K562 (cell line): ENCODE measurements around the gene NCDN. TPM values are rescaled to one million over a fixed set of nuclear protein-coding genes. Genes with fewer than 3 reads are reported as not detected.

ENCODE experiments used
- CEBPG ChIP-seq, 3 experiments: fragments of 200-800 bp in 1 of 3; sonication (Bioruptor generic) in 1 of 3; sonication (generic) in 1 of 3; formaldehyde crosslinking in 1 of 3; IDR thresholded peaks in 2 of 3; conservative IDR thresholded peaks in 1 of 3; 2 replicates each; pipeline versions ENCODE4 v1.6.1 to v1.8.0; 2016 to 2022; ENCODE audit warnings: missing compliant biosample characterization in 2 of 3, missing genetic modification characterization in 2 of 3, mild to moderate bottlenecking in 1 of 3, missing genetic modification reagents in 1 of 3
- CHD2 ChIP-seq: IDR thresholded peaks from 2 replicates; pipeline ENCODE4 v1.6.1; 2011; ENCODE audit warnings: low read depth, low read length
- EHMT2 ChIP-seq: fragments of 450-650 bp; IDR thresholded peaks from 2 replicates; pipeline ENCODE4 v1.6.1; 2018; ENCODE audit warnings: antibody characterized with exemption
- RAD21 ChIP-seq, 2 experiments: fragments of 250-450 bp in 1 of 2; fragments of 450-650 bp in 1 of 2; sonication (Bioruptor Pico) in 1 of 2; formaldehyde crosslinking in 1 of 2; IDR thresholded peaks in 1 of 2; conservative IDR thresholded peaks in 1 of 2; 2 replicates each; pipeline versions ENCODE4 v1.4.0 to v1.8.0; 2020 to 2022; ENCODE audit warnings: mild to moderate bottlenecking in 2 of 2, moderate library complexity in 1 of 2
- RBM39 ChIP-seq: fragments of 200-400 bp; formaldehyde crosslinking; optimal IDR thresholded peaks from 2 replicates; pipeline ENCODE3; 2018; ENCODE audit warnings: low read depth, low read length
- RCOR1 ChIP-seq, 2 experiments: IDR thresholded peaks; 2 replicates each; pipeline ENCODE4 v1.6.1; 2012; ENCODE audit warnings: low read depth in 2 of 2, low read length in 2 of 2, borderline replicate concordance in 1 of 2, improper control_type of control experiment in 1 of 2
- RFX5 ChIP-seq: IDR thresholded peaks from 2 replicates; pipeline ENCODE4 v1.6.1; 2011; ENCODE audit warnings: low read depth, mild to moderate bottlenecking, improper control_type of control experiment, low read length
- SAFB2 ChIP-seq: fragments of 200-400 bp; formaldehyde crosslinking; IDR thresholded peaks from 2 replicates; pipeline ENCODE4 v1.6.1; 2018; ENCODE audit warnings: borderline replicate concordance, low read length, low read depth, moderate library complexity; ENCODE audit not compliant: severe bottlenecking
- SMAD1 ChIP-seq: fragments of 150-350 bp; IDR thresholded peaks from 2 replicates; pipeline ENCODE4 v1.6.1; 2014; ENCODE audit warnings: low read length, low read depth; ENCODE audit not compliant: partially characterized antibody
- SMC3 ChIP-seq: conservative IDR thresholded peaks from 2 replicates; pipeline ENCODE4 v1.6.1; 2011; ENCODE audit warnings: low read depth, low read length, improper control_type of control experiment; ENCODE audit not compliant: insufficient read depth
- TAF15 ChIP-seq: fragments of 200-400 bp; formaldehyde crosslinking; IDR thresholded peaks from 2 replicates; pipeline ENCODE4 v1.6.1; 2017; ENCODE audit warnings: mild to moderate bottlenecking, low read depth, low read length, moderate library complexity
- ZNF347 ChIP-seq: fragments of 450-650 bp; formaldehyde crosslinking; IDR thresholded peaks from 2 replicates; pipeline ENCODE4 v1.4.0; 2020; ENCODE audit warnings: low read depth, mild to moderate bottlenecking, moderate library complexity
- ZNF75A ChIP-seq: fragments of 450-650 bp; formaldehyde crosslinking; IDR thresholded peaks from 2 replicates; pipeline ENCODE4 v1.4.0; 2020; ENCODE audit warnings: mild to moderate bottlenecking
- polyA plus RNA-seq, 8 experiments: library from polyadenylated mRNA; depleted of rRNA in 4 of 8; stranded (reverse) in 5 of 8; unstranded in 3 of 8; fragments of >200 nt; fragmentation: Nextera tagmentation in 2 of 8; fragmentation: Illumina TruSeq in 1 of 8; extraction: Ambion mirVana in 2 of 8; extraction: Trizol in 1 of 8; gene quantifications; 2 replicates each; pipeline versions ENCODE4 v1.2.1 to v1.2.3, GENCODE V29; 2011 to 2014; ENCODE audit warnings: inconsistent platforms in 1 of 8, missing spikeins in 1 of 8
- total RNA-seq, 7 experiments: library from RNA; depleted of rRNA in 6 of 7; stranded (reverse); fragments of >200 nt in 6 of 7; fragmentation: Illumina TruSeq in 2 of 7; extraction: Trizol in 2 of 7; gene quantifications; 2 replicates each; pipeline versions ENCODE4 v1.2.1 to v1.2.3, GENCODE V29; 2011 to 2021; ENCODE audit warnings: low replicate concordance in 1 of 7
- TF ChIP-seq, protein P1 (sequence below): fragments of 450-650 bp; IDR thresholded peaks from 2 replicates; pipeline ENCODE4 v1.6.1; 2016; ENCODE audit warnings: mild to moderate bottlenecking, moderate library complexity
- TF ChIP-seq, protein P2 (sequence below), 3 experiments: IDR thresholded peaks in 2 of 3; conservative IDR thresholded peaks in 1 of 3; 2 replicates each; pipeline ENCODE4 v1.5.1; 2011 to 2012; ENCODE audit warnings: low read length in 3 of 3, mild to moderate bottlenecking in 3 of 3, control low read depth in 2 of 3, improper control_type of control experiment in 1 of 3, inconsistent platforms in 1 of 3, low read depth in 1 of 3, mixed read lengths in 1 of 3, moderate library complexity in 1 of 3; ENCODE audit not compliant: insufficient read depth in 2 of 3

NCDN gene
- total and polyA plus RNA-seq, 9 of the 15 experiments (the other 6 are each of a cell fraction or from before 2014, with no cell fraction given) = 1.9 to 35.1 (median 10.7) TPM

DNA sequence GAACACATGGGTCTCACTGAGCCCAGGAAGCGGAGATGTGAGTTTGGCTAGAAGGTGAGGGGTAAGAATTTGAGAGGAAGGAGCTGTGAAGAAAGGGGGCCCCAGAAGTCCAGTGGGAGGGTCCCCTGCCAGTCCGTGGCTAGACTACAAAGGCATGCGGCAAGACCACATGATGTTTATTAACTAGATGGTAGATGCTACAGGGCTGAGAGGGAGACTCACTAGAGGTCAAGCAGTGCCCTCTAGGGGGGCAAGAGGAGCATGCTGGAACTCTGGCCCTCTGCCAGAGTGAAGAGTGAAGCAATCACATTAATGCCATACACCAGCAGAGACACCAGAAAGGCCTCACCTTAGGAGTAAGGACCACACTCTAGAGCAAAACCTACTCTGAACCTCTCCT, 12.6 kb upstream of the NCDN start (continued):
- TF ChIP-seq, protein P1, sequence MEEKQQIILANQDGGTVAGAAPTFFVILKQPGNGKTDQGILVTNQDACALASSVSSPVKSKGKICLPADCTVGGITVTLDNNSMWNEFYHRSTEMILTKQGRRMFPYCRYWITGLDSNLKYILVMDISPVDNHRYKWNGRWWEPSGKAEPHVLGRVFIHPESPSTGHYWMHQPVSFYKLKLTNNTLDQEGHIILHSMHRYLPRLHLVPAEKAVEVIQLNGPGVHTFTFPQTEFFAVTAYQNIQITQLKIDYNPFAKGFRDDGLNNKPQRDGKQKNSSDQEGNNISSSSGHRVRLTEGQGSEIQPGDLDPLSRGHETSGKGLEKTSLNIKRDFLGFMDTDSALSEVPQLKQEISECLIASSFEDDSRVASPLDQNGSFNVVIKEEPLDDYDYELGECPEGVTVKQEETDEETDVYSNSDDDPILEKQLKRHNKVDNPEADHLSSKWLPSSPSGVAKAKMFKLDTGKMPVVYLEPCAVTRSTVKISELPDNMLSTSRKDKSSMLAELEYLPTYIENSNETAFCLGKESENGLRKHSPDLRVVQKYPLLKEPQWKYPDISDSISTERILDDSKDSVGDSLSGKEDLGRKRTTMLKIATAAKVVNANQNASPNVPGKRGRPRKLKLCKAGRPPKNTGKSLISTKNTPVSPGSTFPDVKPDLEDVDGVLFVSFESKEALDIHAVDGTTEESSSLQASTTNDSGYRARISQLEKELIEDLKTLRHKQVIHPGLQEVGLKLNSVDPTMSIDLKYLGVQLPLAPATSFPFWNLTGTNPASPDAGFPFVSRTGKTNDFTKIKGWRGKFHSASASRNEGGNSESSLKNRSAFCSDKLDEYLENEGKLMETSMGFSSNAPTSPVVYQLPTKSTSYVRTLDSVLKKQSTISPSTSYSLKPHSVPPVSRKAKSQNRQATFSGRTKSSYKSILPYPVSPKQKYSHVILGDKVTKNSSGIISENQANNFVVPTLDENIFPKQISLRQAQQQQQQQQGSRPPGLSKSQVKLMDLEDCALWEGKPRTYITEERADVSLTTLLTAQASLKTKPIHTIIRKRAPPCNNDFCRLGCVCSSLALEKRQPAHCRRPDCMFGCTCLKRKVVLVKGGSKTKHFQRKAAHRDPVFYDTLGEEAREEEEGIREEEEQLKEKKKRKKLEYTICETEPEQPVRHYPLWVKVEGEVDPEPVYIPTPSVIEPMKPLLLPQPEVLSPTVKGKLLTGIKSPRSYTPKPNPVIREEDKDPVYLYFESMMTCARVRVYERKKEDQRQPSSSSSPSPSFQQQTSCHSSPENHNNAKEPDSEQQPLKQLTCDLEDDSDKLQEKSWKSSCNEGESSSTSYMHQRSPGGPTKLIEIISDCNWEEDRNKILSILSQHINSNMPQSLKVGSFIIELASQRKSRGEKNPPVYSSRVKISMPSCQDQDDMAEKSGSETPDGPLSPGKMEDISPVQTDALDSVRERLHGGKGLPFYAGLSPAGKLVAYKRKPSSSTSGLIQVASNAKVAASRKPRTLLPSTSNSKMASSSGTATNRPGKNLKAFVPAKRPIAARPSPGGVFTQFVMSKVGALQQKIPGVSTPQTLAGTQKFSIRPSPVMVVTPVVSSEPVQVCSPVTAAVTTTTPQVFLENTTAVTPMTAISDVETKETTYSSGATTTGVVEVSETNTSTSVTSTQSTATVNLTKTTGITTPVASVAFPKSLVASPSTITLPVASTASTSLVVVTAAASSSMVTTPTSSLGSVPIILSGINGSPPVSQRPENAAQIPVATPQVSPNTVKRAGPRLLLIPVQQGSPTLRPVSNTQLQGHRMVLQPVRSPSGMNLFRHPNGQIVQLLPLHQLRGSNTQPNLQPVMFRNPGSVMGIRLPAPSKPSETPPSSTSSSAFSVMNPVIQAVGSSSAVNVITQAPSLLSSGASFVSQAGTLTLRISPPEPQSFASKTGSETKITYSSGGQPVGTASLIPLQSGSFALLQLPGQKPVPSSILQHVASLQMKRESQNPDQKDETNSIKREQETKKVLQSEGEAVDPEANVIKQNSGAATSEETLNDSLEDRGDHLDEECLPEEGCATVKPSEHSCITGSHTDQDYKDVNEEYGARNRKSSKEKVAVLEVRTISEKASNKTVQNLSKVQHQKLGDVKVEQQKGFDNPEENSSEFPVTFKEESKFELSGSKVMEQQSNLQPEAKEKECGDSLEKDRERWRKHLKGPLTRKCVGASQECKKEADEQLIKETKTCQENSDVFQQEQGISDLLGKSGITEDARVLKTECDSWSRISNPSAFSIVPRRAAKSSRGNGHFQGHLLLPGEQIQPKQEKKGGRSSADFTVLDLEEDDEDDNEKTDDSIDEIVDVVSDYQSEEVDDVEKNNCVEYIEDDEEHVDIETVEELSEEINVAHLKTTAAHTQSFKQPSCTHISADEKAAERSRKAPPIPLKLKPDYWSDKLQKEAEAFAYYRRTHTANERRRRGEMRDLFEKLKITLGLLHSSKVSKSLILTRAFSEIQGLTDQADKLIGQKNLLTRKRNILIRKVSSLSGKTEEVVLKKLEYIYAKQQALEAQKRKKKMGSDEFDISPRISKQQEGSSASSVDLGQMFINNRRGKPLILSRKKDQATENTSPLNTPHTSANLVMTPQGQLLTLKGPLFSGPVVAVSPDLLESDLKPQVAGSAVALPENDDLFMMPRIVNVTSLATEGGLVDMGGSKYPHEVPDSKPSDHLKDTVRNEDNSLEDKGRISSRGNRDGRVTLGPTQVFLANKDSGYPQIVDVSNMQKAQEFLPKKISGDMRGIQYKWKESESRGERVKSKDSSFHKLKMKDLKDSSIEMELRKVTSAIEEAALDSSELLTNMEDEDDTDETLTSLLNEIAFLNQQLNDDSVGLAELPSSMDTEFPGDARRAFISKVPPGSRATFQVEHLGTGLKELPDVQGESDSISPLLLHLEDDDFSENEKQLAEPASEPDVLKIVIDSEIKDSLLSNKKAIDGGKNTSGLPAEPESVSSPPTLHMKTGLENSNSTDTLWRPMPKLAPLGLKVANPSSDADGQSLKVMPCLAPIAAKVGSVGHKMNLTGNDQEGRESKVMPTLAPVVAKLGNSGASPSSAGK = 0 out of 2 replicates have a peak, but pooled peaks have one; percentile 41
- TF ChIP-seq ZNF347 (CRISPR knock-in tag) = no peak
- TF ChIP-seq SMC3 = peak; percentile 82
- TF ChIP-seq TAF15 = no peak
- TF ChIP-seq CHD2 = no peak
- no peak for TF ChIP-seq ZNF75A (CRISPR knock-in tag)
- TF ChIP-seq RCOR1 (IDR thresholded peaks at IDR 0.05; ENCODE audit: borderline replicate concordance in 1 of 2, low read depth in 2 of 2, low read length in 2 of 2) = peak in 1 of 2 experiments; percentile 27; a peak in 1 of 4 replicates
- no peak for TF ChIP-seq EHMT2
- TF ChIP-seq, protein P2, sequence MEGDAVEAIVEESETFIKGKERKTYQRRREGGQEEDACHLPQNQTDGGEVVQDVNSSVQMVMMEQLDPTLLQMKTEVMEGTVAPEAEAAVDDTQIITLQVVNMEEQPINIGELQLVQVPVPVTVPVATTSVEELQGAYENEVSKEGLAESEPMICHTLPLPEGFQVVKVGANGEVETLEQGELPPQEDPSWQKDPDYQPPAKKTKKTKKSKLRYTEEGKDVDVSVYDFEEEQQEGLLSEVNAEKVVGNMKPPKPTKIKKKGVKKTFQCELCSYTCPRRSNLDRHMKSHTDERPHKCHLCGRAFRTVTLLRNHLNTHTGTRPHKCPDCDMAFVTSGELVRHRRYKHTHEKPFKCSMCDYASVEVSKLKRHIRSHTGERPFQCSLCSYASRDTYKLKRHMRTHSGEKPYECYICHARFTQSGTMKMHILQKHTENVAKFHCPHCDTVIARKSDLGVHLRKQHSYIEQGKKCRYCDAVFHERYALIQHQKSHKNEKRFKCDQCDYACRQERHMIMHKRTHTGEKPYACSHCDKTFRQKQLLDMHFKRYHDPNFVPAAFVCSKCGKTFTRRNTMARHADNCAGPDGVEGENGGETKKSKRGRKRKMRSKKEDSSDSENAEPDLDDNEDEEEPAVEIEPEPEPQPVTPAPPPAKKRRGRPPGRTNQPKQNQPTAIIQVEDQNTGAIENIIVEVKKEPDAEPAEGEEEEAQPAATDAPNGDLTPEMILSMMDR (IDR thresholded peaks at IDR 0.05 in 2 of 3, conservative IDR thresholded peaks at IDR 0.05 in 1 of 3; ENCODE audit: insufficient read depth in 2 of 3, low read depth in 1 of 3, low read length in 3 of 3) = peak; percentile 79 to 92 (median 84)
- TF ChIP-seq RBM39 = peak; percentile 30
- no peak for TF ChIP-seq RFX5
- TF ChIP-seq CEBPG (CRISPR knock-in tag; IDR thresholded peaks at IDR 0.05) = peak; percentile 93
- peak; percentile 87 to 93 for TF ChIP-seq CEBPG (tag; conservative IDR thresholded peaks at IDR 0.05 in 1 of 2, IDR thresholded peaks at IDR 0.05 in 1 of 2)
- TF ChIP-seq RAD21 (CRISPR knock-in tag; conservative IDR thresholded peaks at IDR 0.05 in 1 of 2, IDR thresholded peaks at IDR 0.05 in 1 of 2) = peak; percentile 59 to 88
- TF ChIP-seq SMAD1 = peak; percentile 59
- no peak for TF ChIP-seq SAFB2
